H9 (cell line): Measurements from ENCODE around the gene MFN2. TPM values are rescaled to one million over a fixed set of nuclear protein-coding genes. Genes with fewer than 3 reads are reported as not detected.
"Not testable (repeated sequence)": the region's sequence is repeated elsewhere in the genome, so short reads cannot be mapped to it uniquely, and the experiment has no call there.

Experiments used
- DNase-seq: peaks from one replicate; pipeline ENCODE4 v3.0.0-alpha.2; 2017
- H2AFZ ChIP-seq: one replicate; pipeline ENCODE4 v1.6.1; 2013; ENCODE audit warnings: mild to moderate bottlenecking, low read length, control low read depth, moderate library complexity
- H2AK5ac ChIP-seq: 2 replicates; pipeline ENCODE4 v1.6.1; 2013; ENCODE audit warnings: low read length, control low read depth, mixed read lengths; ENCODE audit not compliant: insufficient read length
- H2BK120ac ChIP-seq: one replicate; pipeline ENCODE4 v1.6.1; 2013; ENCODE audit warnings: low read depth, mild to moderate bottlenecking, low read length, control low read depth, inconsistent platforms; ENCODE audit not compliant: poor library complexity, severe bottlenecking
- H2BK12ac ChIP-seq: 2 replicates; pipeline ENCODE4 v1.6.1; 2013; ENCODE audit warnings: low read length, control low read depth, mixed read lengths, low read depth; ENCODE audit not compliant: insufficient read length
- H2BK15ac ChIP-seq: 2 replicates; pipeline ENCODE4 v1.6.1; 2013; ENCODE audit warnings: low read depth, low read length, control low read depth
- H2BK20ac ChIP-seq: one replicate; pipeline ENCODE4 v1.6.1; 2013; ENCODE audit warnings: low read depth, mild to moderate bottlenecking, low read length, control low read depth, inconsistent platforms; ENCODE audit not compliant: poor library complexity, severe bottlenecking
- H2BK5ac ChIP-seq: 2 replicates; pipeline ENCODE4 v1.6.1; 2013; ENCODE audit warnings: low read length, control low read depth, mixed read lengths; ENCODE audit not compliant: insufficient read length
- H3K14ac ChIP-seq: 2 replicates; pipeline ENCODE4 v1.6.1; 2013; ENCODE audit warnings: low read length, control low read depth; ENCODE audit not compliant: insufficient read depth
- H3K18ac ChIP-seq: 2 replicates; pipeline ENCODE4 v1.6.1; 2013; ENCODE audit warnings: low read depth, mild to moderate bottlenecking, mixed read lengths, low read length, control low read depth; ENCODE audit not compliant: insufficient read length
- H3K23ac ChIP-seq: 2 replicates; pipeline ENCODE4 v1.6.1; 2013; ENCODE audit warnings: low read length, control low read depth, mixed read lengths, low read depth; ENCODE audit not compliant: insufficient read length
- H3K23me2 ChIP-seq: 2 replicates; pipeline ENCODE4 v1.6.1; 2013; ENCODE audit warnings: low read depth, mild to moderate bottlenecking, mixed read lengths, low read length, control low read depth; ENCODE audit not compliant: insufficient read length, poor library complexity, severe bottlenecking
- H3K27ac ChIP-seq: 2 replicates; pipeline ENCODE4 v1.5.1; 2013; ENCODE audit warnings: low read length, control low read depth, mixed read lengths, low read depth; ENCODE audit not compliant: insufficient read length
- H3K27me3 ChIP-seq: 2 replicates; pipeline ENCODE4 v1.6.1; 2013; ENCODE audit warnings: low read length, control low read depth, inconsistent platforms; ENCODE audit not compliant: insufficient read depth
- H3K4ac ChIP-seq: 2 replicates; pipeline ENCODE4 v1.6.1; 2013; ENCODE audit warnings: low read depth, mild to moderate bottlenecking, control low read depth, inconsistent platforms, low read length, moderate library complexity
- H3K4me1 ChIP-seq: 2 replicates; pipeline ENCODE4 v1.6.1; 2013; ENCODE audit warnings: low read length, control low read depth, inconsistent platforms; ENCODE audit not compliant: insufficient read depth
- H3K4me2 ChIP-seq: 2 replicates; pipeline ENCODE4 v1.6.1; 2013; ENCODE audit warnings: low read length, control low read depth, mixed read lengths; ENCODE audit not compliant: insufficient read length, insufficient read depth
- H3K56ac ChIP-seq: 2 replicates; pipeline ENCODE4 v1.6.1; 2013; ENCODE audit warnings: low read depth, mild to moderate bottlenecking, mixed read lengths, low read length, control low read depth; ENCODE audit not compliant: insufficient read length
- H3K79me1 ChIP-seq: 2 replicates; pipeline ENCODE4 v1.6.1; 2013; ENCODE audit warnings: low read depth, mild to moderate bottlenecking, moderate library complexity, low read length, control low read depth, inconsistent platforms; ENCODE audit not compliant: insufficient read depth, poor library complexity, severe bottlenecking
- H3K79me2 ChIP-seq: 2 replicates; pipeline ENCODE4 v1.6.1; 2013; ENCODE audit warnings: low read length, control low read depth, inconsistent platforms; ENCODE audit not compliant: insufficient read depth
- H3K9ac ChIP-seq: 2 replicates; pipeline ENCODE4 v1.6.1; 2013; ENCODE audit warnings: low read length, control low read depth, mixed read lengths; ENCODE audit not compliant: insufficient read length; ENCODE audit errors: extremely low read depth
- H3K9me3 ChIP-seq: one replicate; pipeline ENCODE4 v1.6.1; 2013; ENCODE audit warnings: low read depth, low read length, inconsistent platforms; ENCODE audit not compliant: control insufficient read depth
- H3T11ph ChIP-seq: one replicate; pipeline ENCODE4 v1.6.1; 2013; ENCODE audit warnings: mild to moderate bottlenecking, low read length, control low read depth, inconsistent platforms
- H4K20me1 ChIP-seq: one replicate; pipeline ENCODE4 v1.6.1; 2013; ENCODE audit not compliant: control insufficient read depth, insufficient read length, insufficient read depth
- H4K5ac ChIP-seq: 2 replicates; pipeline ENCODE4 v1.6.1; 2013; ENCODE audit warnings: low read depth, mild to moderate bottlenecking, mixed read lengths, low read length, control low read depth; ENCODE audit not compliant: insufficient read length
- H4K8ac ChIP-seq: replicated peaks from 2 replicates; pipeline ENCODE4 v1.6.1; 2013; ENCODE audit warnings: low read length, control low read depth, mixed read lengths, low read depth; ENCODE audit not compliant: insufficient read length
- H4K91ac ChIP-seq: 2 replicates; pipeline ENCODE4 v1.6.1; 2013; ENCODE audit warnings: low read depth, mild to moderate bottlenecking, moderate library complexity, mixed read lengths, low read length, control low read depth; ENCODE audit not compliant: insufficient read length
- H3K27ac Mint-ChIP-seq, 3 experiments: 2 replicates in 2 of 3; 3 replicates in 1 of 3; pipeline ENCODE4 v1.8.0; 2020 to 2021; ENCODE audit warnings: mixed read lengths in 3 of 3, mild to moderate bottlenecking in 1 of 3, moderate library complexity in 1 of 3
- H3K27me3 Mint-ChIP-seq: 2 replicates; pipeline ENCODE4 v1.8.0; 2021; ENCODE audit warnings: low read depth, mild to moderate bottlenecking, moderate library complexity, mixed read lengths
- H3K36me3 Mint-ChIP-seq, 3 experiments: 2 replicates in 2 of 3; 3 replicates in 1 of 3; pipeline ENCODE4 v1.8.0; 2020 to 2021; ENCODE audit warnings: low read depth in 3 of 3, mixed read lengths in 3 of 3; ENCODE audit not compliant: insufficient read depth in 1 of 3
- H3K4me1 Mint-ChIP-seq, 2 experiments: 2 replicates each; pipeline ENCODE4 v1.8.0; 2020; ENCODE audit warnings: mixed read lengths in 2 of 2
- H3K4me3 Mint-ChIP-seq, 2 experiments: 2 replicates in 1 of 2; 3 replicates in 1 of 2; pipeline ENCODE4 v1.8.0; 2020 to 2021; ENCODE audit warnings: mild to moderate bottlenecking in 2 of 2, mixed read lengths in 2 of 2, moderate library complexity in 1 of 2
- H3K9me3 Mint-ChIP-seq, 2 experiments: 2 replicates in 1 of 2; 3 replicates in 1 of 2; pipeline ENCODE4 v1.8.0; 2020; ENCODE audit warnings: mild to moderate bottlenecking in 2 of 2, mixed read lengths in 2 of 2, moderate library complexity in 1 of 2
- CTCF ChIP-seq: fragments of 200-600 bp; sonication (generic); conservative IDR thresholded peaks from 3 replicates; pipeline ENCODE4 v1.8.0; 2021; ENCODE audit warnings: antibody characterized with exemption, mild to moderate bottlenecking
- WGBS: extraction: QIAGEN DNeasy Blood & Tissue Kit; methylation state at CpG from one replicate; pipeline ENCODE4 v1.1.7; 2013; ENCODE audit warnings: missing lambda C conversion rate, low lambda C conversion rate, mixed read lengths; ENCODE audit not compliant: insufficient read length; ENCODE audit errors: extremely low coverage; 5-methylcytosine and 5-hydroxymethylcytosine counted together
- total RNA-seq: library from RNA; stranded (reverse); gene quantifications from 2 replicates; pipeline ENCODE4 v1.2.1, GENCODE V29; 2021

The MFN2 gene
- total RNA-seq, 1 experiment from 2014 or later: 61.4 TPM

DNA sequence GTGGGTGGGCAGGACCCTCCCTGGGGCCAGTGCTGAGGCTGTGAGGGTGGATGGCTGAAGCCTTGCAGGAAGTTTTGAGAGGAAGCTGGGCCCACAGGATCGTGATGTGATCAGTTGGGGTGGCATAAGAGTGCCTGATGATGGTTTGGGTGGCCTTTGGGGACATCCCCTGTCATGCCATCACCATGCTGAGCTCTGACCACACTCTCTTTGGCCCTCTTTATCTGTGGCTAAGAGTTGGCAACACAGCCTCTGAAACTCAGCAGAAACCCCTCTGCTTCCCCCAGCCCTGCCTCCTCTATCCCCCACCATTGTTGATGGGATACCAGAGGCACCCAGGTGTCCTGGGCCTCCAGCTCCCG, 58.9 kb downstream of the MFN2 start:
- Histone ChIP-seq H3K4me2 (no peak overlapping the region), H3K56ac (no peak overlapping the region), H3K4ac (no peak overlapping the region), H3K23me2 (no peaks in the 10 kb centered on the region), H4K20me1 (no peaks in the 10 kb centered on the region), H3K27me3 (no peaks in the 10 kb centered on the region), H3K9ac (no peak overlapping the region), H2BK5ac (no peak overlapping the region), H2BK20ac (no peak overlapping the region), H2BK12ac (no peak overlapping the region), H3K4me1 (no peaks in the 10 kb centered on the region), H3T11ph (no peak overlapping the region), H4K91ac (no peak overlapping the region), H3K79me2 (no peaks in the 10 kb centered on the region), H3K27ac (no peak overlapping the region), H3K79me1 (no peaks in the 10 kb centered on the region), H3K9me3 (no peaks in the 10 kb centered on the region), H2AK5ac (no peak overlapping the region), H3K14ac (no peak overlapping the region), H2BK120ac (no peak overlapping the region), H4K5ac (no peak overlapping the region), H4K8ac (no peak overlapping the region), H3K23ac (no peak overlapping the region), H2AFZ (no peak overlapping the region), H3K18ac (no peak overlapping the region), H2BK15ac (no peak overlapping the region)
- Mint-ChIP-seq H3K4me3 (no peak overlapping the region), H3K27me3 (peaks cover 2% of the 10 kb centered on the region; the same call in 1 of the 2 replicates), H3K36me3 (no peaks in the 10 kb centered on the region), H3K4me1 (peaks cover 2 to 5% of the 10 kb centered on the region in 2 experiments; a peak in 1 of 4 replicates), H3K9me3 (peaks cover 2 to 7% of the 10 kb centered on the region in 2 experiments; a peak in 3 of 5 replicates), H3K27ac (no peak overlapping the region; a peak in 1 of 7 replicates)
- no peak for TF ChIP-seq CTCF
- DNase-seq: no peak
- no CpG with 5 or more reads among the region's 2 CpGs for WGBS

DNA sequence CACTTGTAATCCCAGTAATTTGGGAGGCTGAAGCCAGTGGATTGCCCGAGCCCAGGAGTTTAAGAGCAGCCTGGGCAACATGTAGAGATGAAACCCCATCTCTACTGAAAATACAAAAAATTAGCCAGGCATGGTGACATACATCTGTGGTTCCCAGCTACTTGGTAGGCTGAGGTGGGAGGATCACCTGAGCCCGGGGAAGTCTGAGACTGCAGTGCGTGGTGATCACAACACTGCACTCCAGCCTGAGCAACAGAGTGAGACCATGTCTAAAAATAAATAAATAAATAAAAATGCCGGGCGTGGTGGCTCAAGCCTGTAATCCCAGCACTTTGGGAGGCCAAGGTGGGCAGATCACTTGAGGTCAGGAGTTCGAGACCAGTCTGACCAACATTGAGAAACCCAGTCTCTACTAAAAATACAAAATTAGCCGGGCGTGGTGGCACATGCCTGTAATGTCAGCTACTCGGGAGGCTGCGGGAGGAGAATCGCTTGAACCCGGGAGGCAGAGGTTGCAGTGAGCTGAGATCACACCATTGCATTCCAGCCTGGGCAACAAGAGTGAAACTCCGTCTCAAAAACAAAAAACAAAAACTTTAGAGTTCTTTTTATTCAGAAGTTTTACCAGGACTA, 59.7 kb downstream of the MFN2 start:
- not testable (repeated sequence) for H4K8ac ChIP-seq, H2AFZ ChIP-seq, H3K14ac ChIP-seq, H3K56ac ChIP-seq, H3K9ac ChIP-seq, H2BK120ac ChIP-seq, H4K20me1 ChIP-seq, H3T11ph ChIP-seq, H3K23ac ChIP-seq, H4K5ac ChIP-seq, H3K9me3 ChIP-seq, H3K27ac Mint-ChIP-seq, H3K23me2 ChIP-seq, H3K79me1 ChIP-seq, H2BK15ac ChIP-seq, H2BK20ac ChIP-seq, H2AK5ac ChIP-seq, H3K4me3 Mint-ChIP-seq, H2BK12ac ChIP-seq, H4K91ac ChIP-seq, H3K27ac ChIP-seq, H3K36me3 Mint-ChIP-seq, H3K4me1 Mint-ChIP-seq, H3K4ac ChIP-seq, H3K18ac ChIP-seq, H3K27me3 Mint-ChIP-seq, H3K79me2 ChIP-seq, DNase-seq, H3K27me3 ChIP-seq, H3K9me3 Mint-ChIP-seq, H3K4me2 ChIP-seq, H2BK5ac ChIP-seq, H3K4me1 ChIP-seq
- WGBS: no CpG with 5 or more reads among the region's 13 CpGs
